ENCODE measurements around the gene GPR85. TPM values are rescaled to one million over a fixed set of nuclear protein-coding genes. Genes with fewer than 3 reads are reported as not detected.

GPR85 gene
- polyA plus RNA-seq, 2 of the 4 experiments (the other 2 are of a cell fraction) = 0.10 TPM; not detected in 1

DNA sequence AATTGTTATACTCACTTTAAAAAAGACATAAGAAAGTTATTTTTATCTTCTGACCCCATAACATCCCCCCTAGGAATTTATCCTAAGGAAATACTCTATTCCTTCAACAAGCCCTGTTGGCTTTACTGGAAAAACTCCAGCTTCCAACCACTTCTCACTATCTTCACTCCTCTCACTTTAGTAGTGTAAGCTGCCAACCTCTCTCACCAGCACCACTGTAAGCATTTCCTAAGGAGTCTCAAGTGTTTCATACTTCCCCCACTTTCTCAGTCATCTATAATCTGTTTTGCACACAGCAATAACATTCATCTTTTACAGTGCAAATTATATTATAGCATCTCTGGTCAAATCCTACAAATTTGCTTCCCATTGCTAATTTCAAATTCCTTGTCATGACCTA lies 45.8 kb downstream of the GPR85 start:
- FAIRE-seq (no peak), ATAC-seq (no peak), DNase-seq (ENCODE audit: low read depth in 1 of 2, low spot score in 1 of 2) (no peak)
- H3K9me3 ChIP-seq = no peaks in the 10 kb centered on the region
- no peak overlapping the region for H3K4me2 ChIP-seq
- H3K27ac ChIP-seq = no peak overlapping the region
- no peak for TF ChIP-seq FOSB (CRISPR knock-in tag; IDR thresholded peaks at IDR 0.05)
- TF ChIP-seq ZFP36 (IDR thresholded peaks at IDR 0.05; ENCODE audit: borderline replicate concordance, partially characterized antibody) = no peak
- no peaks in the 10 kb centered on the region for H3K4me1 ChIP-seq
- ChIA-PET CTCF (no interaction called here), POLR2A (no interaction called here)
- no peak overlapping the region for H3K4me3 ChIP-seq

GRCh38 chr7:113033959-113034358 lies 52.7 kb downstream of the GPR85 start:
- ChIA-PET CTCF (no interaction called here), POLR2A (no interaction called here)
- no peak overlapping the region for H3K4me2 ChIP-seq
- no peaks in the 10 kb centered on the region for H3K9me3 ChIP-seq
- H3K4me3 ChIP-seq = no peak overlapping the region
- no peak for FAIRE-seq
- no peak for DNase-seq (ENCODE audit: low read depth in 1 of 2, low spot score in 1 of 2)
- ATAC-seq = no peak
- H3K27ac ChIP-seq = no peak overlapping the region
- TF ChIP-seq ZFP36 (IDR thresholded peaks at IDR 0.05; ENCODE audit: borderline replicate concordance, partially characterized antibody) = no peak
- TF ChIP-seq ATOH8 (CRISPR knock-in tag; IDR thresholded peaks at IDR 0.05; ENCODE audit: low read depth) = no peak
- no peak for TF ChIP-seq GATA3 (IDR thresholded peaks at IDR 0.05; ENCODE audit: borderline replicate concordance)
- TF ChIP-seq KDM5A (IDR thresholded peaks at IDR 0.05) = no peak
- no peak for TF ChIP-seq CBX2 (IDR thresholded peaks at IDR 0.05; ENCODE audit: borderline replicate concordance, low read depth)
- no peak for TF ChIP-seq CHD4 (IDR thresholded peaks at IDR 0.05; ENCODE audit: borderline replicate concordance)
- no peak for TF ChIP-seq PHF8 (IDR thresholded peaks at IDR 0.05; ENCODE audit: borderline replicate concordance, low read depth)
- no peak for TF ChIP-seq CEBPB (IDR thresholded peaks at IDR 0.05)
- no peak for TF ChIP-seq MAFK (IDR thresholded peaks at IDR 0.05; ENCODE audit: partially characterized antibody)
- TF ChIP-seq SMC3 (IDR thresholded peaks at IDR 0.05) = no peak
- no peak for TF ChIP-seq USF2 (IDR thresholded peaks at IDR 0.05)
- no peak for TF ChIP-seq RFX5 (IDR thresholded peaks at IDR 0.05)
- no peak for TF ChIP-seq EHMT2 (IDR thresholded peaks at IDR 0.05; ENCODE audit: low read depth)
- no peak for TF ChIP-seq TP53 (CRISPR knock-in tag; IDR thresholded peaks at IDR 0.05)
- TF ChIP-seq, protein P1, sequence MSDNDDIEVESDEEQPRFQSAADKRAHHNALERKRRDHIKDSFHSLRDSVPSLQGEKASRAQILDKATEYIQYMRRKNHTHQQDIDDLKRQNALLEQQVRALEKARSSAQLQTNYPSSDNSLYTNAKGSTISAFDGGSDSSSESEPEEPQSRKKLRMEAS (IDR thresholded peaks at IDR 0.05) = no peak
- TF ChIP-seq, protein P2, sequence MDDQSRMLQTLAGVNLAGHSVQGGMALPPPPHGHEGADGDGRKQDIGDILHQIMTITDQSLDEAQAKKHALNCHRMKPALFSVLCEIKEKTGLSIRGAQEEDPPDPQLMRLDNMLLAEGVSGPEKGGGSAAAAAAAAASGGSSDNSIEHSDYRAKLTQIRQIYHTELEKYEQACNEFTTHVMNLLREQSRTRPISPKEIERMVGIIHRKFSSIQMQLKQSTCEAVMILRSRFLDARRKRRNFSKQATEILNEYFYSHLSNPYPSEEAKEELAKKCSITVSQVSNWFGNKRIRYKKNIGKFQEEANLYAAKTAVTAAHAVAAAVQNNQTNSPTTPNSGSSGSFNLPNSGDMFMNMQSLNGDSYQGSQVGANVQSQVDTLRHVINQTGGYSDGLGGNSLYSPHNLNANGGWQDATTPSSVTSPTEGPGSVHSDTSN (IDR thresholded peaks at IDR 0.05) = no peak
- 1% methylated on average over 2 of the region's 2 CpGs for WGBS (ENCODE audit: missing lambda C conversion rate)
- H3K4me1 ChIP-seq = no peaks in the 10 kb centered on the region

Other genes starting within 250 kb of the GPR85 start
- gene SMIM30, start 31.7 kb upstream of the GPR85 start, polyA plus RNA-seq (2011; rRNA removed) = 62.7 and 62.8 TPM in 2 replicates
- gene SMIM30, start 31.7 kb upstream of the GPR85 start, polyA plus RNA-seq (2017; fragmentation: RNase III; extraction: RNeasy Plus Mini Kit Qiagen cat#74134 plus additional on column Dnase treatment) = 39.3 to 47.1 TPM (median 43.1 TPM) in 3 replicates